WTC11 (cell line): ENCODE data around the gene KERA. TPM values are rescaled to one million over a fixed set of nuclear protein-coding genes. Genes with fewer than 3 reads are reported as not detected.

Experiments
- CDX4 ChIP-seq: fragments of 250-450 bp; sonication (Bioruptor Pico); IDR thresholded peaks from 2 replicates; pipeline ENCODE4 v1.9.0; 2021; ENCODE audit warnings: moderate library complexity, mild to moderate bottlenecking, inconsistent platforms, borderline replicate concordance
- KAT7 ChIP-seq: sonication (generic); formaldehyde crosslinking; IDR thresholded peaks from 2 replicates; pipeline ENCODE4 v1.8.1; 2023; ENCODE audit warnings: missing genetic modification reagents, mild to moderate bottlenecking, borderline replicate concordance
- PRDM15 ChIP-seq: sonication (generic); formaldehyde crosslinking; IDR thresholded peaks from 2 replicates; pipeline ENCODE4 v1.8.0; 2022; ENCODE audit warnings: missing genetic modification reagents
- total RNA-seq: library from RNA; stranded (reverse); gene quantifications from 3 replicates; pipeline ENCODE4 v1.2.3, GENCODE V29; 2021

Gene KERA
- total RNA-seq, 1 experiment from 2014 or later: not detected

GRCh38 chr12:91001306-91001705 is 56.5 kb downstream of the KERA start (continued):
- TF ChIP-seq CDX4 (no peak), PRDM15 (CRISPR knock-in tag) (no peak), KAT7 (CRISPR knock-in tag) (no peak)

Other genes starting within 250 kb of the KERA start
- gene CCER1, start 102.8 kb downstream of the KERA start, total RNA-seq: not detected in 3 replicates
- gene EPYC, start 53.1 kb downstream of the KERA start, total RNA-seq: not detected in 3 replicates
- gene LUM, start 53.5 kb upstream of the KERA start, total RNA-seq: 0.28 to 0.73 TPM (median 0.64 TPM) in 3 replicates
- 2.0 to 7.4 TPM (median 3.4 TPM) in 3 replicates for gene DCN, start 124.8 kb upstream of the KERA start, total RNA-seq